Loucy (cell line): ENCODE measurements around the gene PLPP3.

ENCODE experiments used
- H2AFZ ChIP-seq: fragments of 200-600 bp; sonication (generic); 2 replicates; pipeline ENCODE4 v1.6.0; 2016; ENCODE audit warnings: antibody characterized with exemption, mild to moderate bottlenecking, low read length, moderate library complexity
- H3F3A ChIP-seq: fragments of 200-600 bp; 2 replicates; pipeline ENCODE4 v1.6.0; 2016; ENCODE audit warnings: antibody characterized with exemption, low read depth, mild to moderate bottlenecking
- H3K27me3 ChIP-seq: fragments of 200-600 bp; sonication (generic); 2 replicates; pipeline ENCODE4 v1.6.1; 2014; ENCODE audit warnings: low read length, mild to moderate bottlenecking; ENCODE audit not compliant: insufficient read depth, poor library complexity, severe bottlenecking
- H3K36me3 ChIP-seq: fragments of 200-600 bp; sonication (generic); 2 replicates; pipeline ENCODE4 v1.6.1; 2016; ENCODE audit warnings: low read length; ENCODE audit not compliant: insufficient read depth
- H3K4me1 ChIP-seq: fragments of 200-600 bp; sonication (generic); 2 replicates; pipeline ENCODE4 v1.5.1; 2014; ENCODE audit warnings: low read length, mild to moderate bottlenecking; ENCODE audit not compliant: insufficient read depth, poor library complexity, severe bottlenecking
- H3K4me2 ChIP-seq: fragments of 200-600 bp; sonication (generic); 2 replicates; pipeline ENCODE4 v1.6.0; 2014; ENCODE audit warnings: antibody characterized with exemption, low read length, low read depth, mild to moderate bottlenecking; ENCODE audit not compliant: poor library complexity, severe bottlenecking
- H3K4me3 ChIP-seq: fragments of 200-600 bp; sonication (generic); 2 replicates; pipeline ENCODE4 v1.5.1; 2014; ENCODE audit warnings: low read length, mild to moderate bottlenecking, mixed read lengths; ENCODE audit not compliant: poor library complexity, severe bottlenecking
- H3K79me2 ChIP-seq: fragments of 200-600 bp; sonication (generic); 2 replicates; pipeline ENCODE4 v1.6.1; 2014; ENCODE audit warnings: low read length; ENCODE audit not compliant: insufficient read depth
- H3K9ac ChIP-seq: fragments of 200-600 bp; sonication (generic); 2 replicates; pipeline ENCODE4 v1.6.0; 2014; ENCODE audit warnings: mild to moderate bottlenecking, low read depth, low read length, moderate library complexity; ENCODE audit not compliant: poor library complexity, severe bottlenecking
- H3K9me2 ChIP-seq: fragments of 200-600 bp; sonication (generic); replicated peaks from 2 replicates; pipeline ENCODE4 v1.6.1; 2016; ENCODE audit warnings: low read depth, low read length, mixed read lengths
- H3K9me3 ChIP-seq: fragments of 200-600 bp; sonication (generic); 2 replicates; pipeline ENCODE4 v1.6.1; 2014; ENCODE audit warnings: mild to moderate bottlenecking, antibody characterized with exemption, low read length, low read depth; ENCODE audit not compliant: insufficient read depth
- H4K20me1 ChIP-seq: fragments of 200-600 bp; sonication (generic); 2 replicates; pipeline ENCODE4 v1.6.0; 2014; ENCODE audit warnings: antibody characterized with exemption, low read length, mild to moderate bottlenecking; ENCODE audit not compliant: insufficient read depth, poor library complexity, severe bottlenecking
- EZH2phosphoT487 ChIP-seq: fragments of 200-600 bp; IDR thresholded peaks from 2 replicates; pipeline ENCODE4 v1.6.1; 2018; ENCODE audit warnings: antibody characterized with exemption, mild to moderate bottlenecking, moderate library complexity, borderline replicate concordance
- TF ChIP-seq, protein P1 (sequence below): fragments of 200-600 bp; sonication (generic); conservative IDR thresholded peaks from 2 replicates; pipeline ENCODE4 v1.5.1; 2014; ENCODE audit warnings: mild to moderate bottlenecking, antibody characterized with exemption, low read length

Gene PLPP3

DNA sequence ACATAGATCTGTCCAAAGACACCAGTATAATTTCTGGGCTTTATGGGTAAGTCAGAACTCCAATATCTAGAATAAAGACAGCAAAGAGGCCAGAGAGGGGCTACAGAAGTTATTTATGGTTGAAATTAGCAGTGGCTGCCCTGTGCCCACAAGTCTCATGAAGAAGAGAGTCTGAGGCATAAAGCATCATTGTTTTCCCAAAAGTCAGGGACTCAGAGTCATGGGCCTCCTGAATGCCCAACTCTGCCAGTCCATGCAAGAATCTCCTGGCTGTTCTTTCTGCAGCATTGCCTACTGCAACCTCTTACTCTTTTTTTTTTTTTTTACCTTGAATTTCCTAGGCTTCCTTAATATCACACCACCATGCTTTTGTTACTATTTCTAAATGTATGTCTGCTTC lies 49.6 kb downstream of the PLPP3 start:
- no peaks in the 10 kb centered on the region for H4K20me1 ChIP-seq
- no peak overlapping the region for H3K9ac ChIP-seq
- H3K9me2 ChIP-seq: no peaks in the 10 kb centered on the region
- no peaks in the 10 kb centered on the region for H3K4me1 ChIP-seq
- no peaks in the 10 kb centered on the region for H3K27me3 ChIP-seq
- no peak overlapping the region for H3K4me3 ChIP-seq
- no peaks in the 10 kb centered on the region for H3K79me2 ChIP-seq
- no peaks in the 10 kb centered on the region for H3K9me3 ChIP-seq
- H3F3A ChIP-seq: no peaks in the 10 kb centered on the region
- no peak overlapping the region for H3K4me2 ChIP-seq
- TF ChIP-seq, protein P1, sequence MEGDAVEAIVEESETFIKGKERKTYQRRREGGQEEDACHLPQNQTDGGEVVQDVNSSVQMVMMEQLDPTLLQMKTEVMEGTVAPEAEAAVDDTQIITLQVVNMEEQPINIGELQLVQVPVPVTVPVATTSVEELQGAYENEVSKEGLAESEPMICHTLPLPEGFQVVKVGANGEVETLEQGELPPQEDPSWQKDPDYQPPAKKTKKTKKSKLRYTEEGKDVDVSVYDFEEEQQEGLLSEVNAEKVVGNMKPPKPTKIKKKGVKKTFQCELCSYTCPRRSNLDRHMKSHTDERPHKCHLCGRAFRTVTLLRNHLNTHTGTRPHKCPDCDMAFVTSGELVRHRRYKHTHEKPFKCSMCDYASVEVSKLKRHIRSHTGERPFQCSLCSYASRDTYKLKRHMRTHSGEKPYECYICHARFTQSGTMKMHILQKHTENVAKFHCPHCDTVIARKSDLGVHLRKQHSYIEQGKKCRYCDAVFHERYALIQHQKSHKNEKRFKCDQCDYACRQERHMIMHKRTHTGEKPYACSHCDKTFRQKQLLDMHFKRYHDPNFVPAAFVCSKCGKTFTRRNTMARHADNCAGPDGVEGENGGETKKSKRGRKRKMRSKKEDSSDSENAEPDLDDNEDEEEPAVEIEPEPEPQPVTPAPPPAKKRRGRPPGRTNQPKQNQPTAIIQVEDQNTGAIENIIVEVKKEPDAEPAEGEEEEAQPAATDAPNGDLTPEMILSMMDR: no peak
- no peak for TF ChIP-seq EZH2phosphoT487
- H2AFZ ChIP-seq: no peak overlapping the region
- no peaks in the 10 kb centered on the region for H3K36me3 ChIP-seq

DNA sequence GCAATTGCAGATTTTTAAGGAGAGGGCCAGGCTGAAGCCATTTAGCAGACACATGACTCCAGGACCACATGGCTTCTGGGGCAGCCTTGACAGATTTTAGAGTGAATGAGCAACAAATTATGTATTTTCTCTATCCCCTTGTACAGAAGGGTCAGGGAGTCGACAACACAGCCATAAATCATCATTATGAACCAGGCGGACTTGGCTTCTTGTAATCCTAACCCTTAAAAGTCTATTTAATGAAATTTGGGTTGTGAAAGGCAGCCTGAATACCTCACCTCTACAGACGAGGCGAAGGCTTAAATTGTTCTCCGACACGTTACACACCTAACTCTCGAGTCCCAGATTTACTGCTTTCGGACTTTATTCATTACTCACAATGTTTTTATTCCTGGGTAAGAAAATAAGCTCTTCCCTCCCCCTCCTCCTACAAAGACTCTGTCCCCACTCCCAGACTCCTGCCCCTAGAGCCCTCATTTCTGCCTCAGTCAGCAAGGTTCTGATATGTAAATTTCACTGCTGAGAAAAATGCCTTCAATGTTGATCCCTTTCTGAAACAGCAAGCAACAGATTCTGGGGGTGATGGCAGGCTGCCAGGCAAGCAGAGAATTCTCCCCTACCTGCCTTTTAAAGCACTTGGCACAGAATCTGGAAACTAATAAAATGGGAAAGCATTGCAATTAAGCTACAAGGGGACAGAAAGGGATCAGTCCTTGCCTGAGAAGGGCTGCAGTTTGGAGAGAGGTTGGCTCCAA lies 51.6 kb downstream of the PLPP3 start:
- no peak for TF ChIP-seq EZH2phosphoT487
- TF ChIP-seq, protein P1: no peak
- H3K4me2 ChIP-seq: no peak overlapping the region
- no peaks in the 10 kb centered on the region for H3K27me3 ChIP-seq
- H3K9me3 ChIP-seq: no peaks in the 10 kb centered on the region
- H3K36me3 ChIP-seq: no peaks in the 10 kb centered on the region
- H3K4me3 ChIP-seq: no peak overlapping the region
- no peaks in the 10 kb centered on the region for H3K79me2 ChIP-seq
- no peaks in the 10 kb centered on the region for H3K4me1 ChIP-seq
- no peak overlapping the region for H3K9ac ChIP-seq
- H3K9me2 ChIP-seq: no peaks in the 10 kb centered on the region
- H4K20me1 ChIP-seq: no peaks in the 10 kb centered on the region
- H2AFZ ChIP-seq: no peak overlapping the region
- H3F3A ChIP-seq: no peaks in the 10 kb centered on the region

DNA sequence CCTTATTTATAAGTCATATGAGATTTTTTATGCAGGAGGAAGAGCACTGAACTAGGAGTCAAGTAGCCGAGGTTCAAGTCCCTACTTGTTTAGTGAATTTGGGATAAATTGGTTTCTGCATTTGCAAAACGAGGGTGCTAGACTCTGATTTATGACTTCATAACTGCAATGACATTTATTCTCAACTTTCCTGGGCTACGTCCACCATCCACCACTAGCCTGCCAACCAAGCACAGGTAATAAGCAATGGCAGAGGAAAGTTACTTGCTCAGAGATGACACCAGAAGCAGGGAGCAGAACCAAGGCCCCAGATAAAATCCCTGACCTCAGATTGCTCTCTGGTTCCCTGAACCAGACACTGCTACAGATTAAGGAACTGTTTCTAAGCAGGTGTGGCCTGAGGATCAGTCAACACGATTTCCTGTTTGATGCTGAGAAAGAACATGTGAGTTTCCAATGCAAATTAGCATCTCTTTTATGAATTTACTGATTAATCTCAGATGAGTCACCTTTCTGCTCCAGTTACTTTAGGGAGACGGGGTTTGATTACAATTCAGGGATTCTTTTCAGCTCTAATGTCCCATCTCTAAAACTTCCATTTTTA lies 52.7 kb downstream of the PLPP3 start:
- no peak overlapping the region for H3K9ac ChIP-seq
- H3K4me3 ChIP-seq: no peak overlapping the region
- no peaks in the 10 kb centered on the region for H4K20me1 ChIP-seq
- no peaks in the 10 kb centered on the region for H3K79me2 ChIP-seq
- no peaks in the 10 kb centered on the region for H3K9me3 ChIP-seq
- H3K27me3 ChIP-seq: no peaks in the 10 kb centered on the region
- TF ChIP-seq EZH2phosphoT487: no peak
- TF ChIP-seq, protein P1: no peak
- no peaks in the 10 kb centered on the region for H3K9me2 ChIP-seq
- H2AFZ ChIP-seq: no peak overlapping the region
- no peak overlapping the region for H3K4me2 ChIP-seq
- no peaks in the 10 kb centered on the region for H3K4me1 ChIP-seq
- H3K36me3 ChIP-seq: no peaks in the 10 kb centered on the region
- H3F3A ChIP-seq: no peaks in the 10 kb centered on the region
